ENCODE measurements around the gene RAPGEF1. TPM values are rescaled to one million over a fixed set of nuclear protein-coding genes. Genes with fewer than 3 reads are reported as not detected.
"Not testable (repeated sequence)": the region's sequence is repeated elsewhere in the genome, so short reads cannot be mapped to it uniquely, and the experiment has no call there.

Gene RAPGEF1
- total RNA-seq, 2 donors from 2014 or later, result 59.7 to 73.0 TPM

DNA sequence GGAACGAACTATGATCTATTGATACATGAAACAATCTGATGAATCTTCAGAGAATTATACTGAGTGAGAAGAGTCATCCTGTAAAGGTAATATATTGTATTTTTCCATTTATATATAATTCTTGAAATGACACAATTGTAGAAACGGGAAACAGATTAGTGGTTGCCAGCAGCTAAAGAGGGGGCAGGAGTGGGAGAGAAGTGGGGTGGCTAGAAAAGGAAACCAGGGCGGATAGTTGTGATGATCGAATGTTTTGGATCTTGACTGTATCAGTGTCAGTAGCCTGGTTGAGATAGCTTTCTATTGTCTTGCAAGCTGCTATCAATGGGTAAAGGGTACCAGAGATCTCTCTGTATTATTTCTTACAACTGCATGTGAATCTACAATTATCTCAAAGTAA lies 17.7 kb upstream of the RAPGEF1 start:
- peaks cover 0 to 5% of the 10 kb centered on the region in 2 donors for H3K4me1 ChIP-seq (ENCODE audit: control insufficient read depth in 1 of 2, low read depth in 2 of 2)
- no peak overlapping the region for H3K27ac ChIP-seq
- H3K9me3 ChIP-seq, result no peaks in the 10 kb centered on the region
- TF ChIP-seq, protein P1, sequence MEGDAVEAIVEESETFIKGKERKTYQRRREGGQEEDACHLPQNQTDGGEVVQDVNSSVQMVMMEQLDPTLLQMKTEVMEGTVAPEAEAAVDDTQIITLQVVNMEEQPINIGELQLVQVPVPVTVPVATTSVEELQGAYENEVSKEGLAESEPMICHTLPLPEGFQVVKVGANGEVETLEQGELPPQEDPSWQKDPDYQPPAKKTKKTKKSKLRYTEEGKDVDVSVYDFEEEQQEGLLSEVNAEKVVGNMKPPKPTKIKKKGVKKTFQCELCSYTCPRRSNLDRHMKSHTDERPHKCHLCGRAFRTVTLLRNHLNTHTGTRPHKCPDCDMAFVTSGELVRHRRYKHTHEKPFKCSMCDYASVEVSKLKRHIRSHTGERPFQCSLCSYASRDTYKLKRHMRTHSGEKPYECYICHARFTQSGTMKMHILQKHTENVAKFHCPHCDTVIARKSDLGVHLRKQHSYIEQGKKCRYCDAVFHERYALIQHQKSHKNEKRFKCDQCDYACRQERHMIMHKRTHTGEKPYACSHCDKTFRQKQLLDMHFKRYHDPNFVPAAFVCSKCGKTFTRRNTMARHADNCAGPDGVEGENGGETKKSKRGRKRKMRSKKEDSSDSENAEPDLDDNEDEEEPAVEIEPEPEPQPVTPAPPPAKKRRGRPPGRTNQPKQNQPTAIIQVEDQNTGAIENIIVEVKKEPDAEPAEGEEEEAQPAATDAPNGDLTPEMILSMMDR (IDR thresholded peaks at IDR 0.05), result no peak
- H3K4me3 ChIP-seq, result no peak overlapping the region
- DNase-seq (ENCODE audit: low spot score), result no peak
- H3K27me3 ChIP-seq (replicated peaks; ENCODE audit: insufficient read depth), result no peaks in the 10 kb centered on the region
- H3K36me3 ChIP-seq, result no peaks in the 10 kb centered on the region
- no peak for ATAC-seq (ENCODE audit: insufficient number of reproducible peaks, low FRiP score, low read depth)

DNA sequence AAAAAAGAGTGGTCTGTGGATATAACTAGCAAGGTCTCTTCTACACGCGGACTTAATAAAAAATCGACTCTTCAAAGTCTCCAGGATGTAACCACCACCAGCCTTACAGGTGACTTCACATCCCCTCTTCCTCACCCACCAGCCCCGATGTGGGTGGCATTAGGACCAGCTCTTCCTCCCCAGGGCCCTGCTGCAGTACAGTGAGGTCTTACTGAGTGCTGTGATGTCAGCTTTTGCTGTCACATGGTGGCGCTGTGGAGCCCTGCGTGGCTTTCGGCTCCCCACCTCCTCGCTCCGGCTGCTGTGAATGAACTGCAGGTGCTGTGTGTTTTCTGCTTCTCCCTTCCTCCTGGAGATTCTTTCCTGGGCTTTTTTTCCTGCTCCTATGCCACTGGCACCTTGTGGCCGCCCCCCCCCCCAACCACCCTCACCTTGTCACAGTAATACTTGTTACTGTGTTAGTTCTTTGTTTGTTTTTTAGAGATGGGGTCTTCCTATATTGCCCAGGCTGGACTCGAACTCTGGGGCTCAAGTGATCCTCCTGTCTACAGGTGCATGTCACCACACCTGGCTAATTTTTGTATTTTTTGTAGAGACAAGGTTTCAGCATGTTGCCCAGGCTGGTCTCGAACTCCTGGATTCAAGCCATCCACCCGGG lies 15.8 kb upstream of the RAPGEF1 start:
- ATAC-seq (ENCODE audit: insufficient number of reproducible peaks, low FRiP score, low read depth) (no peak), DNase-seq (ENCODE audit: low spot score) (no peak)
- no peaks in the 10 kb centered on the region for H3K36me3 ChIP-seq
- H3K4me1 ChIP-seq (ENCODE audit: control insufficient read depth in 1 of 2, low read depth in 2 of 2), result no peaks in the 10 kb centered on the region
- TF ChIP-seq, protein P1 (IDR thresholded peaks at IDR 0.05), result peak; percentile 65
- no peaks in the 10 kb centered on the region for H3K9me3 ChIP-seq
- H3K27me3 ChIP-seq (replicated peaks; ENCODE audit: insufficient read depth), result no peaks in the 10 kb centered on the region
- no peak overlapping the region for H3K27ac ChIP-seq
- no peak overlapping the region for H3K4me3 ChIP-seq

DNA sequence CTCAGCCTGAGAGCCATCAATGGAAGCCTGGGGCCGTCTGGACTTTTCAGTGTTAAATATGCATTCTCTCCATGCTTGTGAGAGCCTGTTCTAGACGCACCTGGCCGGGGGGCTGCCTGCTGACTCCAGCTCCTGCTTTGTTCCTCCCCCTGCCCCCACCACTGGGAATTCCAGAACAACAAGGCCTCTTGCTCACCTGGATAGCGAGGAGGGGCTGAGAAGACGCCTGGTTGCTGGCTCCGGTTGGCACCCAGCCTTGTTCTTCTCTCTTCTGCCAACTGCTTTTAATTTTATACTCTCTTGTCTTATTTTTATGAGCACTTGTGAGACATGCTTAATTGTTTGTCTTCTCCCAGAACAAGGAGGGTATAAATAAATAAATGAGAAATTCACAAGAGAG lies 15.0 kb upstream of the RAPGEF1 start:
- H3K4me3 ChIP-seq, result no peak overlapping the region
- H3K4me1 ChIP-seq (ENCODE audit: control insufficient read depth in 1 of 2, low read depth in 2 of 2), result no peaks in the 10 kb centered on the region
- H3K27me3 ChIP-seq (replicated peaks; ENCODE audit: insufficient read depth), result no peaks in the 10 kb centered on the region
- no peaks in the 10 kb centered on the region for H3K36me3 ChIP-seq
- H3K9me3 ChIP-seq, result no peaks in the 10 kb centered on the region
- ATAC-seq (ENCODE audit: insufficient number of reproducible peaks, low FRiP score, low read depth) (no peak), DNase-seq (ENCODE audit: low spot score) (no peak)
- TF ChIP-seq, protein P1 (IDR thresholded peaks at IDR 0.05), result no peak
- no peak overlapping the region for H3K27ac ChIP-seq

DNA sequence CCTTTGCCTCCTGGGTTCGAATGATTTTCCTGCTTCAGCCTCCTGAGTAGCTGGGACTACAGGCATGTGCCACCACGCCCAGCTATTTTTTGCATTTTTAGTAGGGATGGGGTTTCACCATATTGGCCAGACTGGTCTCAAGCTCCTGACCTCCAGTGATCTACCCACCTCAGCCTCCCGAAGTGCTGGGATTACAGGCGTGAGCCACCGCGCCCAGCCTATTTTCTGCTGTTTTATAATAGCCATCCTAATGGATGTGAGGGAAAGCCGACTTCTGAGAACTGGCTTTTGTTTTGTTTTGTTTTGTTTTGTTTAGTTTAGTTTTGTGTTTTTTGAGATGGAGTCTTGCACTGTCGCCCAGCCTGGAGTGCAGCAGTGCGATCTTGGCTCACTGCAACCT lies 13.9 kb upstream of the RAPGEF1 start:
- H3K27ac ChIP-seq; ATAC-seq (ENCODE audit: insufficient number of reproducible peaks, low FRiP score, low read depth): not testable (repeated sequence)

DNA sequence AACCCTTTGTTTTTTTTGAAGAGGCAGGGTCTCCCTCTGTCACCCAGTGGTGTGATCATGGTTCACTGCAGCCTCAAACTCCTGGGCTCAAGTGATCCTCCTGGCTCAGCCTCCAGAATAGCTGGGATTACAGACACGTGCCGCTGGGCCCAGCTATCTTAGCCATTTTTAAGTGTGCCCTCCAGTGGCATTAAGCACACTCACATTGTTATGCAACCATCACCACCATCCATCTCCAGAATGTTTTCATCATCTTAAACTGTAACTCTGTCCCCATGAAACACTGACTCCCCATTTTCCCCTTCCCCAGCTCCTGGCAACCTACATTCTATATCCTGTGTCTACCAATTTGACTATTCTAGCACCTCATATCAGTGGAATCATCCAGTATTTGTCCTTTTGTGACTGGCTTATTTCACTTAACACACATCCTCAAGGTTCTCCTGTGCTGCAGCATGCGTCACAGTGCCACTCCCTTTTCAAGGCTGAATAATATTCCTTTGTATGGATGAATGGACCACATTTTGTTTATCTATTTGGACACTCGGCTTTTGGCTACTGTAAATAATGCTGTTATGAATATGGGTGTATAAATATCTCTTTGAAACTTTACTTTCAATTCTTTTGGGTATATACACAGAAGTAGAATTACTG lies 12.5 kb upstream of the RAPGEF1 start:
- TF ChIP-seq, protein P1 (IDR thresholded peaks at IDR 0.05), result no peak
- no peak for ATAC-seq (ENCODE audit: insufficient number of reproducible peaks, low FRiP score, low read depth)
- H3K36me3 ChIP-seq, result no peaks in the 10 kb centered on the region

More for the DNA sequence above, 13.9 kb upstream of the RAPGEF1 start:
- not testable (repeated sequence) for H3K36me3 ChIP-seq; H3K9me3 ChIP-seq; H3K27me3 ChIP-seq (replicated peaks; ENCODE audit: insufficient read depth); H3K4me3 ChIP-seq; H3K4me1 ChIP-seq (ENCODE audit: control insufficient read depth in 1 of 2, low read depth in 2 of 2); DNase-seq (ENCODE audit: low spot score)

More for the DNA sequence above, 12.5 kb upstream of the RAPGEF1 start:
- Histone ChIP-seq H3K4me1 (ENCODE audit: control insufficient read depth in 1 of 2, low read depth in 2 of 2) (no peaks in the 10 kb centered on the region), H3K9me3 (no peaks in the 10 kb centered on the region), H3K4me3 (no peak overlapping the region), H3K27ac (no peak overlapping the region), H3K27me3 (replicated peaks; ENCODE audit: insufficient read depth) (no peaks in the 10 kb centered on the region)
- no peak for DNase-seq (ENCODE audit: low spot score)

Data from thoracic aorta (tissue), 2 donors.